ENCODE measurements around the gene ZBTB44.
"Not testable (repeated sequence)": the region's sequence is repeated elsewhere in the genome, so short reads cannot be mapped to it uniquely, and the experiment has no call there.

ZBTB44 gene

GRCh38 chr11:130314750-130315285 is at the start of gene ZBTB44:
ZBTB44 (minus strand) TSS chr11:130314917; CDS start chr11:130261873, 53,044 bp downstream.
- peak; percentile 73 to 81 for DNase-seq

GRCh38 chr11:130359419-130359818 is 44.7 kb upstream of the ZBTB44 start:
- DNase-seq: no peak

- DNase-seq: no peak
Observed at GRCh38 chr11:130358398-130358797, 43.7 kb upstream of the ZBTB44 start.

- DNase-seq: no peak
Observed at GRCh38 chr11:130347261-130347660, 32.5 kb upstream of the ZBTB44 start.

- no peak for DNase-seq
Observed at GRCh38 chr11:130344841-130345240, 30.1 kb upstream of the ZBTB44 start.

GRCh38 chr11:130340671-130341319 is 26.1 kb upstream of the ZBTB44 start:
- no peak for DNase-seq

GRCh38 chr11:130338667-130339066 is 23.9 kb upstream of the ZBTB44 start:
- DNase-seq: no peak

- DNase-seq: no peak
Observed at GRCh38 chr11:130337281-130338089, 22.8 kb upstream of the ZBTB44 start.

- not testable (repeated sequence) for DNase-seq
Observed at GRCh38 chr11:130331397-130331796, 16.7 kb upstream of the ZBTB44 start.

GRCh38 chr11:130330101-130330684 is 15.5 kb upstream of the ZBTB44 start:
- no peak for DNase-seq

- no peak for DNase-seq
Observed at GRCh38 chr11:130328420-130328819, 13.7 kb upstream of the ZBTB44 start.

GRCh38 chr11:130327716-130328115 is 13.0 kb upstream of the ZBTB44 start:
- DNase-seq: no peak

- DNase-seq: no peak
Observed at GRCh38 chr11:130325691-130326090, 11.0 kb upstream of the ZBTB44 start.

GRCh38 chr11:130323452-130324450 is 9.0 kb upstream of the ZBTB44 start:
- DNase-seq: no peak

- no peak for DNase-seq
Observed at GRCh38 chr11:130322126-130322525, 7.4 kb upstream of the ZBTB44 start.

GRCh38 chr11:130318031-130318673 is 3.4 kb upstream of the ZBTB44 start:
- no peak for DNase-seq

GRCh38 chr11:130315354-130315970 is 745 bp upstream of the ZBTB44 start:
- no peak for DNase-seq

GRCh38 chr11:130314184-130314749 is 450 bp downstream of the ZBTB44 start:
- DNase-seq: no peak

GRCh38 chr11:130313383-130314183 is 1.1 kb downstream of the ZBTB44 start:
- DNase-seq: no peak

GRCh38 chr11:130312046-130312445 is 2.7 kb downstream of the ZBTB44 start:
- no peak for DNase-seq
